Measurements from ENCODE around the gene PAK1.

Gene PAK1

DNA sequence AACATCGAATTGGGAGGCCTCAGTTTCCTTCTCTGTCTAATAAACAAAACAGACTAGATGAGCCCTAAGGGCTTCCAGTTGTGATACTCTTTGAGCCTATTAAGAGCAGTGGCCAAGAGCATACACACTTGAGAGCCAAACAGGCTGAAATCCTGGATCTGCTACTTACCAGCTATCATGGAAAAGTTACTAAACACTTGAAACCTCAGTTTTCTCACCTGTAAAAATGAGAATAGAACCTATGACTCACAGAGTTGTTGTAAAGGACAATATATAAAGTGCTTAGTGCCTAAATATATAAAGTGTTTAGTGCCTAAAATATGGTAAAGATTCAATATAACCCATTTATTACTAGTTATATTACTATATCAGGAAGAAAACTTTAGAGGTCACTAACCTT is 148.7 kb downstream of the PAK1 start:
- TF ChIP-seq, protein P1, sequence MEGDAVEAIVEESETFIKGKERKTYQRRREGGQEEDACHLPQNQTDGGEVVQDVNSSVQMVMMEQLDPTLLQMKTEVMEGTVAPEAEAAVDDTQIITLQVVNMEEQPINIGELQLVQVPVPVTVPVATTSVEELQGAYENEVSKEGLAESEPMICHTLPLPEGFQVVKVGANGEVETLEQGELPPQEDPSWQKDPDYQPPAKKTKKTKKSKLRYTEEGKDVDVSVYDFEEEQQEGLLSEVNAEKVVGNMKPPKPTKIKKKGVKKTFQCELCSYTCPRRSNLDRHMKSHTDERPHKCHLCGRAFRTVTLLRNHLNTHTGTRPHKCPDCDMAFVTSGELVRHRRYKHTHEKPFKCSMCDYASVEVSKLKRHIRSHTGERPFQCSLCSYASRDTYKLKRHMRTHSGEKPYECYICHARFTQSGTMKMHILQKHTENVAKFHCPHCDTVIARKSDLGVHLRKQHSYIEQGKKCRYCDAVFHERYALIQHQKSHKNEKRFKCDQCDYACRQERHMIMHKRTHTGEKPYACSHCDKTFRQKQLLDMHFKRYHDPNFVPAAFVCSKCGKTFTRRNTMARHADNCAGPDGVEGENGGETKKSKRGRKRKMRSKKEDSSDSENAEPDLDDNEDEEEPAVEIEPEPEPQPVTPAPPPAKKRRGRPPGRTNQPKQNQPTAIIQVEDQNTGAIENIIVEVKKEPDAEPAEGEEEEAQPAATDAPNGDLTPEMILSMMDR (IDR thresholded peaks at IDR 0.05; ENCODE audit: control insufficient read depth, extremely low read depth, insufficient read depth) = no peak
- DNase-seq (ENCODE audit: low read depth) = no peak
- no peak overlapping the region for H3K4me3 ChIP-seq (ENCODE audit: low read depth, low read length)

DNA sequence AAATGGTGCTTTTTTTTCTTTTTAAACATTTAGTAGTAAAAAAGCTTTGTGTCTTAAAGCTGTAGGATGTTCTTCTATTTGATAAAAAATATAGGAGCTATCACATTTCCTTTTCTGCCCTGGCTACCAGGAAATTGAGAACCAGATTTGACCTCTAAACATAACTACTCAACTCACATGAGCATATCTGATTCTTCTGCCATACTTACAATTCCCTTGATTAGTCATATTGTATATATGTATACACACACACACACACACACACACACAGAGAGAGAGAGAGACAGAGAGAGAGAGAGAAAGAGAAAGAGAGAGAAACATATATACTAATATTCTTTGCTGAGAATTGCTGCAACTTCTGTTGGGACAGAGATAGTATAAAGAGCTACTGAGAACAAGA is 149.4 kb downstream of the PAK1 start:
- H3K4me3 ChIP-seq (ENCODE audit: low read depth, low read length) = no peak overlapping the region
- TF ChIP-seq, protein P1 (IDR thresholded peaks at IDR 0.05; ENCODE audit: control insufficient read depth, extremely low read depth, insufficient read depth) = no peak
- no peak for DNase-seq (ENCODE audit: low read depth)

DNA sequence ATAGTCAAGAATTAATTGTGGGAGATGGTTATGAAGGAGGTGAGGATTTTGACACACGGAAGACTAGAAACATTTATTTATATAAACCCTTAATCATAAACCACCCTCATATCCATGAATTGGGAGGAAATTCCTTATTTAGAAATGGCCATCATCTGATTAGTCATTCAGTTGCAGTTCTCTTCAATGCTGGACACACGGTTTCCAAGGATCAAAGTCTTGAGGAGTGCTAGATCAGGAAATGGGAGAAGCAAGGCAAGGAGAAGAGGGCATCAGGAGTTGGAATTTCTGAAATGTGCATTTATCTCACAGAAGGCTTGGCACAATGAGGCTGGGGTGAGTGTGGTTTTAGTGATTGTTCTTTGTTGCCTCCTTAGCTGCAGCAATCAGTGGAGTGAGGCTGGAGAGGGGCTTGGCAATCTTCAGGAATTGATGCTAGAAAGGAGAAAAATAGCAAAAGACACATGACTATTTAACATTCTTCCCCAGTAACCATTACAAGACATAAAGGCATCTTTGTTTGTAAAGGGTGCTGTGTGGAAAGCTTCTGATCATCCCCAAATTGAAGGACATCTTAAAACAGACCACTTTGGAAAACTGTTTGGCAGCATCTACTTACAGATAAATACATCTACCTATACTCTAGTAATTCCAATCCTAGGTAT is 150.8 kb downstream of the PAK1 start:
- no peak overlapping the region for H3K4me3 ChIP-seq (ENCODE audit: low read depth, low read length)
- no peak for DNase-seq (ENCODE audit: low read depth)
- TF ChIP-seq, protein P1 (IDR thresholded peaks at IDR 0.05; ENCODE audit: control insufficient read depth, extremely low read depth, insufficient read depth) = no peak

DNA sequence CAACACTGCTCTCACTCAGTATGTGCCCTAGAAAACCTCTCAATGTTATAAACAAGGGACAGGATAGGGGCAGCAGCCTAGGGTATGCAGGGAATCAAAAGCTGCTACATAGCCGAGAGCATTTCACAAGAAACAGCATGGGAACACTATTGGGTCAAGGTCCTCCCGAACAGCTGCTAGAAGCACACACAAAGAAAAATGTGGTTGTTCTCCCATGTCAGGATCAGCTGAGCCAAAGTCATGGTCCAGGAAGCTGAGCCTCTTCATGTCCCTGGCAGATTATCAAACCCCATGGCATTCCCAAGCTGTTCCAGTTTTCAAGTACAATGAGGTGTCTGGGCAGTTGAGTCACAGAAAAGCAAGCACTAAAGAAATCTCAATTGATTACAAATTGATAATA is 151.4 kb downstream of the PAK1 start:
- no peak for DNase-seq (ENCODE audit: low read depth)

DNA sequence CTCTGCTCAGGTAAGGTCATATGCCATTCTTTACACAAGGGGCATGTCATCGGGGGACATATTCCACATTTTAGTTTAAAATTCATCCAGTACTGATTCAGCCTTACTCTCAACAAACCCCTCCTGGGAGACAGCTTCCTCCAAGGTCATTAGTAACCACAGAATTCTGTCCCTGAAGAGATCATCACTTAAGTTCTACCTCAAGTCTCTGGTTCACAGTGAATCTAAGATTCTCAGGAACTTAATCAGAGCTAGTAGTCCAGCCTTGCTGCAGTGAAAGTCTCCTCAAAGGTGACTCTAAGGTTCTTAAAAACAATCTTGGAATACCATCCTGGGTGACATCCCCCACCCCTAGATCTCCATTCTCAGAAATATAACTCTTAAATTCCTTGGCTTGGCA is 153.5 kb downstream of the PAK1 start:
- TF ChIP-seq, protein P1 (IDR thresholded peaks at IDR 0.05; ENCODE audit: control insufficient read depth, extremely low read depth, insufficient read depth) = no peak
- DNase-seq (ENCODE audit: low read depth) = no peak
- H3K4me3 ChIP-seq (ENCODE audit: low read depth, low read length) = no peak overlapping the region

More for the DNA sequence above, 151.4 kb downstream of the PAK1 start:
- no peak overlapping the region for H3K4me3 ChIP-seq (ENCODE audit: low read depth, low read length)
- TF ChIP-seq, protein P1 (IDR thresholded peaks at IDR 0.05; ENCODE audit: control insufficient read depth, extremely low read depth, insufficient read depth) = no peak

DNA sequence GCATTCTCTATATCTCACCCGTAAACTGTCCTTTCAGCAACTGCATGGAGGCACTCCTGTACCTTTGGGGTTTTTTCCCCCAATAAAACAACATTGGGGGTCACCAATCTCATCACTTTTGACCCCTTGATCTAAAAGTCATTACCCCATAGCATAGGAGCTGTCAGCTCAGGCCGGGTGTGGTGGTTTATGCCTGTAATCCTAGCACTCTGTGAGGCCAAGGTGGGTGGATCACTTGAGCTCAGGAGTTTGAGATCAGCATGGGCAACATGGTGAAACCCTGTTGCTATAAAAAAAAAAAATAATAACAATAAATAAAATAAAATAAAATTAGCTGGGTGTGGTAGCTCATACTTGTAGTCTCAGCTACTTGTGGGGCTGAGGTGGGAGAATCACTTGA is 155.3 kb downstream of the PAK1 start:
- H3K4me3 ChIP-seq (ENCODE audit: low read depth, low read length) = no peak overlapping the region
- DNase-seq (ENCODE audit: low read depth) = no peak
- TF ChIP-seq, protein P1 (IDR thresholded peaks at IDR 0.05; ENCODE audit: control insufficient read depth, extremely low read depth, insufficient read depth) = no peak

DNA sequence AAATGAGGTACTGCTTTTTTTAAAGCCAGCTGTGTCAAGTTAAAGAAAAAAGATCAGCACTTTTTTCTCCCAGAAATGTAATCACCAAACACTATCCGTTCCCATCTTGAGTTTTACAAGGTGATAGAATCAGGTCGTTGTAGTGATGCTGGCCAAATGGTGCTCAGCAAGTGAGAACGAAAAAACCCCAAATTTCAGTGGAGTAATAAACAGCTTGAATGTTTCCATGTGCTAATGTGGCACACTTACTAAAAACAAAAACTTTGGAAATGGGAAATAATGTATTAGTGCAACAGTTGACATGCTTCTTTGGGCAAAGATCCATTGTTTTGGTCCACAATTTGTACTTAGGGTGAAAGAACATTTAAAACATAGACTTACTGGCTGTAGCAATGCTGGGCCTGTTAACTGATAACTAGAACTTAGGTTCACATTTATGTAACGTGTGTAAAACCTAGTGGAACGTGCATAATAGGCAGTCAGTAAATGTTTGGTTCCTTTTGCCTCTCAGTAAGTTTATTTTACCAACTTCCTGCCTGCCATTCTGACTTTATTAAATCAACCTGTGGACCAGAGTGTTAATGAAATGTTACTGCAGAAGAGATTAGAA is 157.1 kb downstream of the PAK1 start:
- TF ChIP-seq, protein P1 (IDR thresholded peaks at IDR 0.05; ENCODE audit: control insufficient read depth, extremely low read depth, insufficient read depth) = no peak
- H3K4me3 ChIP-seq (ENCODE audit: low read depth, low read length) = no peak overlapping the region
- DNase-seq (ENCODE audit: low read depth) = no peak
